OCI-LY1 (cell line): Measurements from ENCODE around the gene DIP2B.
"Not testable (repeated sequence)": the region's sequence is repeated elsewhere in the genome, so short reads cannot be mapped to it uniquely, and the experiment has no call there.

Experiments
- H2AFZ ChIP-seq: fragments of 200-600 bp; sonication (generic), shearing (Covaris generic); 2 replicates; pipeline ENCODE4 v1.6.0; 2014; ENCODE audit warnings: antibody characterized with exemption, mild to moderate bottlenecking, low read length
- H3F3A ChIP-seq: fragments of 200-600 bp; sonication (generic), shearing (Covaris generic); 2 replicates; pipeline ENCODE4 v1.6.0; 2014; ENCODE audit warnings: mild to moderate bottlenecking, antibody characterized with exemption, low read length, moderate library complexity; ENCODE audit not compliant: insufficient read depth
- H3K27ac ChIP-seq: fragments of 200-600 bp; sonication (generic); 2 replicates; pipeline ENCODE4 v1.5.1; 2014; ENCODE audit warnings: low read length, mixed run types, mild to moderate bottlenecking, low read depth; ENCODE audit not compliant: poor library complexity, severe bottlenecking
- H3K27me3 ChIP-seq: fragments of 200-600 bp; sonication (generic); 2 replicates; pipeline ENCODE4 v1.6.0; 2014; ENCODE audit warnings: antibody characterized with exemption, mild to moderate bottlenecking, low read length, moderate library complexity; ENCODE audit not compliant: insufficient read depth
- H3K36me3 ChIP-seq: fragments of 200-600 bp; sonication (generic); 2 replicates; pipeline ENCODE4 v1.6.1; 2014; ENCODE audit warnings: mild to moderate bottlenecking, antibody characterized with exemption, low read length, moderate library complexity, mixed read lengths; ENCODE audit not compliant: insufficient read depth
- H3K4me1 ChIP-seq: fragments of 200-600 bp; sonication (generic); 2 replicates; pipeline ENCODE4 v1.5.1; 2014; ENCODE audit warnings: mild to moderate bottlenecking, low read length, moderate library complexity; ENCODE audit not compliant: insufficient read depth, severe bottlenecking
- H3K4me2 ChIP-seq: fragments of 200-600 bp; sonication (generic), shearing (Covaris generic); 2 replicates; pipeline ENCODE4 v1.6.1; 2014; ENCODE audit warnings: low read length
- H3K4me3 ChIP-seq: fragments of 200-600 bp; sonication (generic); 2 replicates; pipeline ENCODE4 v1.5.1; 2014; ENCODE audit warnings: low read length, low read depth, mild to moderate bottlenecking, mixed read lengths; ENCODE audit not compliant: poor library complexity, severe bottlenecking
- H3K79me2 ChIP-seq: fragments of 200-600 bp; shearing (Covaris generic); 2 replicates; pipeline ENCODE4 v1.6.1; 2016; ENCODE audit warnings: mixed run types, low read length, mixed read lengths; ENCODE audit not compliant: insufficient read depth
- H3K9ac ChIP-seq: fragments of 200-600 bp; sonication (generic), shearing (Covaris generic); 2 replicates; pipeline ENCODE4 v1.6.1; 2014; ENCODE audit warnings: mild to moderate bottlenecking, low read length, mixed read lengths
- H3K9me2 ChIP-seq: fragments of 200-600 bp; sonication (generic), shearing (Covaris generic); 2 replicates; pipeline ENCODE4 v1.6.1; 2014; ENCODE audit warnings: low read depth, mild to moderate bottlenecking, low read length, mixed read lengths
- H3K9me3 ChIP-seq: fragments of 200-600 bp; shearing (Covaris generic); 2 replicates; pipeline ENCODE4 v1.6.1; 2014; ENCODE audit warnings: low read length, mixed read lengths
- H4K20me1 ChIP-seq: fragments of 200-600 bp; sonication (generic), shearing (Covaris generic); 2 replicates; pipeline ENCODE4 v1.6.0; 2016; ENCODE audit warnings: mild to moderate bottlenecking, low read length; ENCODE audit not compliant: insufficient read depth
- EZH2 ChIP-seq: fragments of 200-600 bp; sonication (generic), shearing (Covaris generic); IDR thresholded peaks from 2 replicates; pipeline ENCODE4 v1.8.0; 2017; ENCODE audit warnings: borderline replicate concordance, mixed run types, mild to moderate bottlenecking, antibody characterized with exemption, low read length, moderate library complexity, mixed read lengths
- TF ChIP-seq, protein P1 (sequence below): fragments of 200-600 bp; sonication (generic), shearing (Covaris generic); IDR thresholded peaks from 2 replicates; pipeline ENCODE4 v1.5.1; 2017; ENCODE audit warnings: mild to moderate bottlenecking, antibody characterized with exemption, low read length, moderate library complexity, mixed read lengths

The DIP2B gene

DNA sequence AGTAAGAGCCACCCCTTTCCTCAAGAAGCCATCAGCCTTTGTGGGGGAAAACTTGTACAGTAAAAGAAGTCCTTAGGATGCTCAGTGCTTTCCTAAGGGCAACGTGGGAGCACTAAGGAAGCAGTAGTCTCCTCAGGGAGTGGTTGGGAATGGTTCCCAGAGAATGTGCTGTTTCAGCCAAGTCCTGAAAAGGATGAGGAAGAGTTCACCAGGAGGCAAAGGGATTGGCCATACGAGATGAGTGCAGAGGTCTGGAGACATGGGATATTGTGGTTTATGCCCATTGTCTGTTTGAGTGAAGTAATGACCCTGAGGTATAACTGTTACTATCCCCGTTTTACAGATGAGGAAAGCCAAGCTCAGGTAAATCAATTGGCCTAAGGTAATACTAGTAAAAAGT lies 173.1 kb downstream of the DIP2B start:
- Histone ChIP-seq H3K9ac (no peak overlapping the region), H3K36me3 (peaks cover 48% of the 10 kb centered on the region), H4K20me1 (no peaks in the 10 kb centered on the region), H3K27ac (no peak overlapping the region), H3K79me2 (no peaks in the 10 kb centered on the region), H3K4me2 (no peak overlapping the region), H3K9me3 (no peaks in the 10 kb centered on the region), H3K9me2 (no peaks in the 10 kb centered on the region), H3K27me3 (no peaks in the 10 kb centered on the region), H3K4me1 (no peaks in the 10 kb centered on the region), H3F3A (no peaks in the 10 kb centered on the region; the same call in 1 of the 2 replicates), H3K4me3 (no peak overlapping the region), H2AFZ (no peak overlapping the region)
- TF ChIP-seq EZH2: no peak
- TF ChIP-seq, protein P1, sequence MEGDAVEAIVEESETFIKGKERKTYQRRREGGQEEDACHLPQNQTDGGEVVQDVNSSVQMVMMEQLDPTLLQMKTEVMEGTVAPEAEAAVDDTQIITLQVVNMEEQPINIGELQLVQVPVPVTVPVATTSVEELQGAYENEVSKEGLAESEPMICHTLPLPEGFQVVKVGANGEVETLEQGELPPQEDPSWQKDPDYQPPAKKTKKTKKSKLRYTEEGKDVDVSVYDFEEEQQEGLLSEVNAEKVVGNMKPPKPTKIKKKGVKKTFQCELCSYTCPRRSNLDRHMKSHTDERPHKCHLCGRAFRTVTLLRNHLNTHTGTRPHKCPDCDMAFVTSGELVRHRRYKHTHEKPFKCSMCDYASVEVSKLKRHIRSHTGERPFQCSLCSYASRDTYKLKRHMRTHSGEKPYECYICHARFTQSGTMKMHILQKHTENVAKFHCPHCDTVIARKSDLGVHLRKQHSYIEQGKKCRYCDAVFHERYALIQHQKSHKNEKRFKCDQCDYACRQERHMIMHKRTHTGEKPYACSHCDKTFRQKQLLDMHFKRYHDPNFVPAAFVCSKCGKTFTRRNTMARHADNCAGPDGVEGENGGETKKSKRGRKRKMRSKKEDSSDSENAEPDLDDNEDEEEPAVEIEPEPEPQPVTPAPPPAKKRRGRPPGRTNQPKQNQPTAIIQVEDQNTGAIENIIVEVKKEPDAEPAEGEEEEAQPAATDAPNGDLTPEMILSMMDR: no peak

DNA sequence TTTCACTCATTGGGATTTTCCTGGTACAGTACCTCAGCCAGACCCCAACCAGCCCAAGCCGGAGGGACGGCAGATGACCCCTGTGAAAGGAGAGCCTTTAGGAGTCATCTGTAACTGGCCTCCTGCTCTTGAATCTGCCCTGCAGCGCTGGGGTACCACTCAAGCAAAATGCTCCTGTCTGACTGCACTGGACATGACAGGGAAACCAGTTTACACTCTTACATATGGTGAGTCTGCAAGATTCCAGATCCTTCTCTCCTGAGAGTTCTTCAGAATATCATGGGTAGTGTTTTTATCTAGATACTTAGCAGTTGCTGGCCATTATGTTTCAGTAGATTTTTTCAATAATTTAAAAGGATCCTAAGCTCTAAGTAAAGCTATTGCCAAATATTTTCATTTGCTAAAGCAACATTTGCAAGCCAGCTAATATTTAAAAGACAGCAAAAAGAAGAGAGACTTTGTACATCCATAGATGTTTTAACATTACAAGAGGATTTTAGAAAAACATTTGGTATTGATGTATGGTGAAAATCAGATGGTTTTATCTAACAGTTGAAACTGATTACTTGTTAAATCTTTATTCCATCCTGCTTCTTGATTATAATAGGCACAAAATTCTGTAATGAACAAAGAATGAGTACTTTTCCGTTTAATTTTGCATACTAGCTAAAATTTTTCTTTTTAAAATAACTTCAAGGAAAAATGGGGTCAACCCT lies 174.0 kb downstream of the DIP2B start:
- peaks cover 51% of the 10 kb centered on the region for H3K36me3 ChIP-seq

DNA sequence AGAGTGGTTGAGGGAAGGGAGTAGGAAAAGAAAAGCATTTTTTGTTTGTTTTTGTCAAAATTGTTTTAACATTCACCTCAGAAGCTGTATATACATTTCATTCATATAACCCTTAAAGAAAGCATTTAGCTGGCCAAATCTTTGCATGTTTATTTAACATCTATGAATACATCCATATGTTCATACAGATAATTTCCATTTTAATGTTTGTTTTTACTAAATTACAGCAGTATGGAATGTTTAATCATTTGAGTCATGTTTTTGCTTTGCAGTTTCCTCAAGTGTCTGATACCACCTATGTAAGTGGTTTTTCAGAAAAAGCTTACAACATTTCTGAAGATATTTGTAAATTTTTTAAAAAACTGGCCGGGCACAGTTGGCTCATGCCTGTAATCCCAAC lies 174.8 kb downstream of the DIP2B start:
- no peak overlapping the region for H3K4me3 ChIP-seq
- no peaks in the 10 kb centered on the region for H3K4me1 ChIP-seq
- no peak overlapping the region for H3K9ac ChIP-seq
- no peaks in the 10 kb centered on the region for H3K27me3 ChIP-seq
- TF ChIP-seq, protein P1: no peak
- no peak for TF ChIP-seq EZH2
- no peaks in the 10 kb centered on the region for H3K9me3 ChIP-seq
- H3F3A ChIP-seq: no peaks in the 10 kb centered on the region; the same call in 1 of the 2 replicates
- no peak overlapping the region for H3K4me2 ChIP-seq
- no peak overlapping the region for H2AFZ ChIP-seq
- H4K20me1 ChIP-seq: no peaks in the 10 kb centered on the region
- no peaks in the 10 kb centered on the region for H3K9me2 ChIP-seq
- H3K36me3 ChIP-seq: peaks cover 51% of the 10 kb centered on the region
- H3K27ac ChIP-seq: no peak overlapping the region
- H3K79me2 ChIP-seq: no peaks in the 10 kb centered on the region

More for the DNA sequence above, 174.0 kb downstream of the DIP2B start:
- Histone ChIP-seq H3K4me1 (no peaks in the 10 kb centered on the region), H3K9ac (no peak overlapping the region), H3K27me3 (no peaks in the 10 kb centered on the region), H3K4me3 (no peak overlapping the region), H3F3A (no peaks in the 10 kb centered on the region; the same call in 1 of the 2 replicates), H3K79me2 (no peaks in the 10 kb centered on the region), H3K27ac (no peak overlapping the region), H3K4me2 (no peak overlapping the region), H3K9me2 (no peaks in the 10 kb centered on the region), H3K9me3 (no peaks in the 10 kb centered on the region), H4K20me1 (no peaks in the 10 kb centered on the region), H2AFZ (no peak overlapping the region)
- TF ChIP-seq, protein P1: no peak
- no peak for TF ChIP-seq EZH2

DNA sequence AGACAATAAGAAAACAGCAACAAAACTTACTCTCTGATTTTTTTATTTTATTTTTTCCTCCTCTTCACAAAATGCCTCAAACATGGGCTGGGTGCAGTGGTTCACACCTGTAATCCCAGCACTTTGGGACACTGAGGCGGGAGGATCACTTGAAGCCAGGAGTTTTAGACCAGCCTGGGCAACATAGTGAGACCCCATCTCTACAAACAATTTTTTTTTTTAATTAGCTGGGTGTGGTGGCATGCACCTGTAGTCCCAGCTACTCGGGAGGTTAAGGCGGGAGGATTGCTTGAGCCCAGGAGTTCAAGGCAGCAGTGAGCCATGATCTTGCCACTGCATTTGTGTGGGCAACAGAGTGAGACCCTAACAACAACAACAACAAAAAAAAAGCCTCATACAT lies 176.3 kb downstream of the DIP2B start:
- not testable (repeated sequence) for H4K20me1 ChIP-seq, H3K9me2 ChIP-seq, H3K9me3 ChIP-seq, H3K4me3 ChIP-seq, H2AFZ ChIP-seq, H3K4me1 ChIP-seq, H3K27me3 ChIP-seq, H3K9ac ChIP-seq, H3K27ac ChIP-seq, H3K4me2 ChIP-seq, H3K79me2 ChIP-seq, H3F3A ChIP-seq
- peaks cover 43% of the 10 kb centered on the region for H3K36me3 ChIP-seq
